Astrocyte of the hippocampus (primary cell): ENCODE measurements around the gene RAD54L.
A peak's percentile ranks its signal among the peaks of the same experiment; 100 is the strongest.
"Not testable (repeated sequence)": the region's sequence is repeated elsewhere in the genome, so short reads cannot be mapped to it uniquely, and the experiment has no call there.

Experiments used
- DNase-seq: peaks from one replicate; pipeline ENCODE4 v3.0.0; 2011; ENCODE audit warnings: low read depth, low spot score

RAD54L gene

GRCh38 chr1:46241733-46242132, 5.8 kb upstream of the RAD54L start:
- not testable (repeated sequence) for DNase-seq

- DNase-seq, result no peak
Measured at GRCh38 chr1:46242918-46243317, 4.6 kb upstream of the RAD54L start.

GRCh38 chr1:46243831-46244230, 3.7 kb upstream of the RAD54L start:
- DNase-seq, result not testable (repeated sequence)

- DNase-seq, result peak; percentile 25
Measured at GRCh38 chr1:46244656-46245371, 2.7 kb upstream of the RAD54L start.

GRCh38 chr1:46246136-46246535, 1.4 kb upstream of the RAD54L start:
- DNase-seq, result not testable (repeated sequence)

GRCh38 chr1:46246548-46247435, 771 bp upstream of the RAD54L start:
- DNase-seq, result no peak

- DNase-seq, result no peak
Measured at GRCh38 chr1:46248122-46248920, 758 bp downstream of the RAD54L start.

- no peak for DNase-seq
Measured at GRCh38 chr1:46254668-46255067, 7.1 kb downstream of the RAD54L start.

GRCh38 chr1:46256523-46256922, 9.0 kb downstream of the RAD54L start:
- no peak for DNase-seq

GRCh38 chr1:46262508-46262907, 14.9 kb downstream of the RAD54L start:
- no peak for DNase-seq

- DNase-seq, result no peak
Measured at GRCh38 chr1:46263146-46263545, 15.6 kb downstream of the RAD54L start.

GRCh38 chr1:46268578-46268977, 21.0 kb downstream of the RAD54L start:
- no peak for DNase-seq

GRCh38 chr1:46274225-46275029, 26.9 kb downstream of the RAD54L start:
- no peak for DNase-seq

GRCh38 chr1:46275030-46275337, 27.4 kb downstream of the RAD54L start:
- DNase-seq, result no peak

- no peak for DNase-seq
Measured at GRCh38 chr1:46277658-46278373, 30.3 kb downstream of the RAD54L start.

- DNase-seq, result peak; percentile 50
Measured at GRCh38 chr1:46278807-46279206, 31.2 kb downstream of the RAD54L start.

- DNase-seq, result no peak
Measured at GRCh38 chr1:46280092-46280491, 32.5 kb downstream of the RAD54L start.

GRCh38 chr1:46281021-46281420, 33.5 kb downstream of the RAD54L start:
- no peak for DNase-seq

GRCh38 chr1:46284058-46284457, 36.5 kb downstream of the RAD54L start:
- no peak for DNase-seq
